ENCODE results near the gene LAMC3. TPM values are rescaled to one million over a fixed set of nuclear protein-coding genes. Genes with fewer than 3 reads are reported as not detected.

The LAMC3 gene
- total and polyA plus RNA-seq, 9 of the 15 experiments (the other 6 are each of a cell fraction or from before 2014, with no cell fraction given) = 0.10 TPM; not detected in 8

DNA sequence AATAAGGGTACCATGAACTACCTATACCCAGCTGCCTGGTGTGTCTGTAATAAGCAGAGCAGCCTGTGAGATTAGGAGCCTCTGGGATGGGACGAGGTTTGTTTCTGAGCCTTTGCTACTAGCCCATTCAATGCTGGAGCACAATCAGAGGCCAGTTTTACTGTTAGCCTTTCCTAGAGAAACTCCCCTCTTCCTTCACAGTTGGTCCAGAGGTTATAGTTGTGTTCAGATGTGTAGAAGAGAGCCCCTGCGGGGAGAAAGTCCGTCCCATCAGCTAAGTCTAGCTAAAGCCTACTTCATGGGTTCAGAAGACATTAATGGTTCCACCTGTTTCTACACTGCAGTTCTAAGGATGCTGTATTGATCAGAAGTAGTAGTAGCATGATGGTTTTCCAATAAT, 133.2 kb downstream of the LAMC3 start (continued):
- TF ChIP-seq, protein P1, sequence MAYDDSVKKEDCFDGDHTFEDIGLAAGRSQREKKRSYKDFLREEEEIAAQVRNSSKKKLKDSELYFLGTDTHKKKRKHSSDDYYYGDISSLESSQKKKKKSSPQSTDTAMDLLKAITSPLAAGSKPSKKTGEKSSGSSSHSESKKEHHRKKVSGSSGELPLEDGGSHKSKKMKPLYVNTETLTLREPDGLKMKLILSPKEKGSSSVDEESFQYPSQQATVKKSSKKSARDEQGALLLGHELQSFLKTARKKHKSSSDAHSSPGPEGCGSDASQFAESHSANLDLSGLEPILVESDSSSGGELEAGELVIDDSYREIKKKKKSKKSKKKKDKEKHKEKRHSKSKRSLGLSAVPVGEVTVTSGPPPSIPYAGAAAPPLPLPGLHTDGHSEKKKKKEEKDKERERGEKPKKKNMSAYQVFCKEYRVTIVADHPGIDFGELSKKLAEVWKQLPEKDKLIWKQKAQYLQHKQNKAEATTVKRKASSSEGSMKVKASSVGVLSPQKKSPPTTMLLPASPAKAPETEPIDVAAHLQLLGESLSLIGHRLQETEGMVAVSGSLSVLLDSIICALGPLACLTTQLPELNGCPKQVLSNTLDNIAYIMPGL (CRISPR knock-in tag; IDR thresholded peaks at IDR 0.05) = 0 out of 2 replicates have a peak, but pooled peaks have one; percentile 65

Small RNA genes within 50 kb of the gene (small RNA-seq; reads per million reads assigned to genes)
- not detected for gene RF00322
- gene RNU6-881P = not detected

Other genes with a start within 250 kb of the LAMC3 start
- gene ABL1, start 173.9 kb upstream of the LAMC3 start, total RNA-seq (2014; rRNA removed) = 45.1 and 61.3 TPM in 2 replicates
- gene ABL1, start 173.9 kb upstream of the LAMC3 start, total RNA-seq (2014; rRNA removed; fragmentation: Illumina TruSeq; extraction: Trizol) = 28.6 and 30.2 TPM in 2 replicates
- gene ABL1, start 173.9 kb upstream of the LAMC3 start, total RNA-seq (2015; rRNA removed; fragmentation: Illumina TruSeq; extraction: Trizol) = 37.8 and 41.0 TPM in 2 replicates
- gene ABL1, start 173.9 kb upstream of the LAMC3 start, total RNA-seq (2021) = 124 and 130 TPM in 2 replicates
- gene ABL1, start 173.9 kb upstream of the LAMC3 start, polyA plus RNA-seq (2011; rRNA removed) = 26.0 and 35.7 TPM in 2 replicates
- gene ABL1, start 173.9 kb upstream of the LAMC3 start, polyA plus RNA-seq (2014; fragmentation: Illumina TruSeq; extraction: Trizol) = 64.0 and 77.9 TPM in 2 replicates
- gene ABL1, start 173.9 kb upstream of the LAMC3 start, polyA plus RNA-seq (2014; fragmentation: Nextera tagmentation; extraction: Ambion mirVana) = 1 to 10 TPM; 1.5 to 1.6 TPM
- gene ABL1, start 173.9 kb upstream of the LAMC3 start, polyA plus RNA-seq (2014; rRNA removed) = 59.7 and 60.0 TPM in 2 replicates
- not detected in 2 replicates for gene QRFP, start 112.4 kb upstream of the LAMC3 start, total RNA-seq (2014; rRNA removed)
- gene QRFP, start 112.4 kb upstream of the LAMC3 start, total RNA-seq (2014; rRNA removed; fragmentation: Illumina TruSeq; extraction: Trizol) = not detected in 2 replicates
- gene QRFP, start 112.4 kb upstream of the LAMC3 start, total RNA-seq (2015; rRNA removed; fragmentation: Illumina TruSeq; extraction: Trizol) = not detected in 2 replicates
- not detected in 2 replicates for gene QRFP, start 112.4 kb upstream of the LAMC3 start, total RNA-seq (2021)
- not detected in 2 replicates for gene QRFP, start 112.4 kb upstream of the LAMC3 start, polyA plus RNA-seq (2011; rRNA removed)
- gene QRFP, start 112.4 kb upstream of the LAMC3 start, polyA plus RNA-seq (2014; fragmentation: Illumina TruSeq; extraction: Trizol) = not detected in 2 replicates
- gene QRFP, start 112.4 kb upstream of the LAMC3 start, polyA plus RNA-seq (2014; fragmentation: Nextera tagmentation; extraction: Ambion mirVana) = not detected
- gene QRFP, start 112.4 kb upstream of the LAMC3 start, polyA plus RNA-seq (2014; rRNA removed) = not detected in 2 replicates
- gene FIBCD1, start 69.9 kb upstream of the LAMC3 start, total RNA-seq (2014; rRNA removed) = 1.00 and 2.1 TPM in 2 replicates
- gene FIBCD1, start 69.9 kb upstream of the LAMC3 start, total RNA-seq (2014; rRNA removed; fragmentation: Illumina TruSeq; extraction: Trizol) = 0.95 TPM in 1 of 2 replicates, not detected in the other
- gene FIBCD1, start 69.9 kb upstream of the LAMC3 start, total RNA-seq (2015; rRNA removed; fragmentation: Illumina TruSeq; extraction: Trizol) = not detected in 2 replicates
- 0.71 and 1.5 TPM in 2 replicates for gene FIBCD1, start 69.9 kb upstream of the LAMC3 start, total RNA-seq (2021)
- 0.79 and 1.2 TPM in 2 replicates for gene FIBCD1, start 69.9 kb upstream of the LAMC3 start, polyA plus RNA-seq (2011; rRNA removed)
- not detected in 2 replicates for gene FIBCD1, start 69.9 kb upstream of the LAMC3 start, polyA plus RNA-seq (2014; fragmentation: Illumina TruSeq; extraction: Trizol)
- gene FIBCD1, start 69.9 kb upstream of the LAMC3 start, polyA plus RNA-seq (2014; fragmentation: Nextera tagmentation; extraction: Ambion mirVana) = not detected
- gene FIBCD1, start 69.9 kb upstream of the LAMC3 start, polyA plus RNA-seq (2014; rRNA removed) = 0.53 and 2.7 TPM in 2 replicates
- gene AIF1L, start 87.4 kb downstream of the LAMC3 start, total RNA-seq (2014; rRNA removed) = 0.86 and 1.1 TPM in 2 replicates
- gene AIF1L, start 87.4 kb downstream of the LAMC3 start, total RNA-seq (2014; rRNA removed; fragmentation: Illumina TruSeq; extraction: Trizol) = 1.3 and 1.5 TPM in 2 replicates
- gene AIF1L, start 87.4 kb downstream of the LAMC3 start, total RNA-seq (2015; rRNA removed; fragmentation: Illumina TruSeq; extraction: Trizol) = 0.68 and 0.76 TPM in 2 replicates
- gene AIF1L, start 87.4 kb downstream of the LAMC3 start, total RNA-seq (2021) = 1.7 and 2.0 TPM in 2 replicates
- gene AIF1L, start 87.4 kb downstream of the LAMC3 start, polyA plus RNA-seq (2011; rRNA removed) = 5.9 and 9.1 TPM in 2 replicates
- 2.3 and 2.6 TPM in 2 replicates for gene AIF1L, start 87.4 kb downstream of the LAMC3 start, polyA plus RNA-seq (2014; fragmentation: Illumina TruSeq; extraction: Trizol)
- under 1 TPM; 0.34 to 0.77 TPM for gene AIF1L, start 87.4 kb downstream of the LAMC3 start, polyA plus RNA-seq (2014; fragmentation: Nextera tagmentation; extraction: Ambion mirVana)
- gene AIF1L, start 87.4 kb downstream of the LAMC3 start, polyA plus RNA-seq (2014; rRNA removed) = 1.6 TPM in 2 replicates
- 62.4 and 102 TPM in 2 replicates for gene NUP214, start 116.4 kb downstream of the LAMC3 start, total RNA-seq (2014; rRNA removed)
- gene NUP214, start 116.4 kb downstream of the LAMC3 start, total RNA-seq (2014; rRNA removed; fragmentation: Illumina TruSeq; extraction: Trizol) = 123 and 134 TPM in 2 replicates
- gene NUP214, start 116.4 kb downstream of the LAMC3 start, total RNA-seq (2015; rRNA removed; fragmentation: Illumina TruSeq; extraction: Trizol) = 133 and 136 TPM in 2 replicates
- 332 and 336 TPM in 2 replicates for gene NUP214, start 116.4 kb downstream of the LAMC3 start, total RNA-seq (2021)
- 56.9 and 113 TPM in 2 replicates for gene NUP214, start 116.4 kb downstream of the LAMC3 start, polyA plus RNA-seq (2011; rRNA removed)
- gene NUP214, start 116.4 kb downstream of the LAMC3 start, polyA plus RNA-seq (2014; fragmentation: Illumina TruSeq; extraction: Trizol) = 207 and 246 TPM in 2 replicates
- 10 to 100 TPM; 78.9 to 81.6 TPM for gene NUP214, start 116.4 kb downstream of the LAMC3 start, polyA plus RNA-seq (2014; fragmentation: Nextera tagmentation; extraction: Ambion mirVana)
- 97.1 and 106 TPM in 2 replicates for gene NUP214, start 116.4 kb downstream of the LAMC3 start, polyA plus RNA-seq (2014; rRNA removed)

All from K562 (cell line).